Prostate gland (tissue), 2 donors: ENCODE measurements around the gene SUMF1.

Experiments
- POLR2A ChIP-seq: fragments of 450-650 bp; IDR thresholded peaks from one replicate; pipeline ENCODE4 v1.6.1; 2016; ENCODE audit warnings: antibody characterized with exemption, mild to moderate bottlenecking
- POLR2AphosphoS5 ChIP-seq: sonication (generic); formaldehyde crosslinking; IDR thresholded peaks from one replicate; pipeline ENCODE4 v1.6.1; 2017; ENCODE audit warnings: antibody characterized with exemption
- TF ChIP-seq, protein P1 (sequence below), 4 experiments: fragments of 200-600 bp in 2 of 4; fragments of 450-650 bp in 2 of 4; sonication (generic) in 2 of 4; IDR thresholded peaks; 1 replicate in 3 of 4; 2 replicates in 1 of 4; pipeline ENCODE4 v1.5.1; 2016 to 2019; ENCODE audit warnings: antibody characterized with exemption in 4 of 4, mild to moderate bottlenecking in 2 of 4, moderate library complexity in 2 of 4

DNA sequence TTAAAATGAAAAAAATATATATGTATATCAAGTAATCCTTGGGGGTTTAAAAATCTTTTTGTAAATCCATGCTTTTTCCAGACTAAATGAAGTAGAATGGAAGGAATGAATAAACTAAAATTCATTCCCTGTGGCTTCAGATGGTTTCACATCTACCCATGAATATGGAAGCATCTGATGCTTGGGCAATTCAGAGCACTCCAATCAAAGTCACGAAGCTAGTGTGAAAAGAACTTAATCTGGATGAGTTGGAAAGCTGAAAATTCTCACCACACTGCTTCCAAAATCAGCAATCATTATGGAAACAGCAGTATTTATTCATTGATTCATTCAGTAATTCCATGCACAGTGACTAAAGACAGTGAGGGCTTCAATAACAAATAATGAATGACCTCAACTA is 55.2 kb downstream of the SUMF1 start:
- TF ChIP-seq, protein P1, sequence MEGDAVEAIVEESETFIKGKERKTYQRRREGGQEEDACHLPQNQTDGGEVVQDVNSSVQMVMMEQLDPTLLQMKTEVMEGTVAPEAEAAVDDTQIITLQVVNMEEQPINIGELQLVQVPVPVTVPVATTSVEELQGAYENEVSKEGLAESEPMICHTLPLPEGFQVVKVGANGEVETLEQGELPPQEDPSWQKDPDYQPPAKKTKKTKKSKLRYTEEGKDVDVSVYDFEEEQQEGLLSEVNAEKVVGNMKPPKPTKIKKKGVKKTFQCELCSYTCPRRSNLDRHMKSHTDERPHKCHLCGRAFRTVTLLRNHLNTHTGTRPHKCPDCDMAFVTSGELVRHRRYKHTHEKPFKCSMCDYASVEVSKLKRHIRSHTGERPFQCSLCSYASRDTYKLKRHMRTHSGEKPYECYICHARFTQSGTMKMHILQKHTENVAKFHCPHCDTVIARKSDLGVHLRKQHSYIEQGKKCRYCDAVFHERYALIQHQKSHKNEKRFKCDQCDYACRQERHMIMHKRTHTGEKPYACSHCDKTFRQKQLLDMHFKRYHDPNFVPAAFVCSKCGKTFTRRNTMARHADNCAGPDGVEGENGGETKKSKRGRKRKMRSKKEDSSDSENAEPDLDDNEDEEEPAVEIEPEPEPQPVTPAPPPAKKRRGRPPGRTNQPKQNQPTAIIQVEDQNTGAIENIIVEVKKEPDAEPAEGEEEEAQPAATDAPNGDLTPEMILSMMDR (IDR thresholded peaks at IDR 0.05): no peak
- TF ChIP-seq POLR2AphosphoS5 (no peak), POLR2A (no peak)
